Fibroblast of skin of right biceps (primary cell): Measurements from ENCODE around the gene HS3ST4.

Experiments
- DNase-seq: peaks from one replicate; pipeline ENCODE4 v3.0.0-alpha.2; 2013

The HS3ST4 gene

GRCh38 chr16:25897702-25898101, 205.9 kb downstream of the HS3ST4 start:
- no peak for DNase-seq

- DNase-seq: no peak
Observed at GRCh38 chr16:25905810-25906209, 214.1 kb downstream of the HS3ST4 start.

- no peak for DNase-seq
Observed at GRCh38 chr16:25910971-25911370, 219.2 kb downstream of the HS3ST4 start.

- no peak for DNase-seq
Observed at GRCh38 chr16:25912321-25912720, 220.6 kb downstream of the HS3ST4 start.

GRCh38 chr16:25914357-25914962, 222.7 kb downstream of the HS3ST4 start:
- no peak for DNase-seq

GRCh38 chr16:25916037-25916436, 224.3 kb downstream of the HS3ST4 start:
- no peak for DNase-seq

- no peak for DNase-seq
Observed at GRCh38 chr16:25922438-25922837, 230.7 kb downstream of the HS3ST4 start.

GRCh38 chr16:25925421-25925820, 233.7 kb downstream of the HS3ST4 start:
- DNase-seq: no peak

GRCh38 chr16:25931473-25932035, 239.8 kb downstream of the HS3ST4 start:
- DNase-seq: no peak

- DNase-seq: no peak
Observed at GRCh38 chr16:25941800-25942499, 250.2 kb downstream of the HS3ST4 start.

GRCh38 chr16:25950586-25951281, 259.0 kb downstream of the HS3ST4 start:
- DNase-seq: no peak

GRCh38 chr16:25951999-25952398, 260.2 kb downstream of the HS3ST4 start:
- no peak for DNase-seq

GRCh38 chr16:25952983-25953382, 261.2 kb downstream of the HS3ST4 start:
- no peak for DNase-seq

GRCh38 chr16:25957707-25958106, 265.9 kb downstream of the HS3ST4 start:
- DNase-seq: no peak

- DNase-seq: no peak
Observed at GRCh38 chr16:25959221-25959620, 267.5 kb downstream of the HS3ST4 start.

GRCh38 chr16:25966172-25967097, 274.7 kb downstream of the HS3ST4 start:
- DNase-seq: no peak

- DNase-seq: no peak
Observed at GRCh38 chr16:25977121-25977520, 285.4 kb downstream of the HS3ST4 start.

GRCh38 chr16:25978218-25978617, 286.5 kb downstream of the HS3ST4 start:
- DNase-seq: no peak

GRCh38 chr16:25988084-25988483, 296.3 kb downstream of the HS3ST4 start:
- DNase-seq: no peak

GRCh38 chr16:25988882-25989281, 297.1 kb downstream of the HS3ST4 start:
- DNase-seq: no peak

GRCh38 chr16:25996052-25996451, 304.3 kb downstream of the HS3ST4 start:
- no peak for DNase-seq

GRCh38 chr16:26005336-26005735, 313.6 kb downstream of the HS3ST4 start:
- DNase-seq: no peak

GRCh38 chr16:26012376-26012775, 320.6 kb downstream of the HS3ST4 start:
- DNase-seq: no peak
